Activated CD8-positive, alpha-beta memory T cell treated with anti-CD3 and anti-CD28 coated beads for 4 hours (primary cell): ENCODE measurements around the gene MAP4K1.
"Not testable (repeated sequence)": the region's sequence is repeated elsewhere in the genome, so short reads cannot be mapped to it uniquely, and the experiment has no call there.

Experiments used
- DNase-seq, 2 donors: peaks; one replicate each; pipeline ENCODE4 v3.0.0-alpha.2; 2020; ENCODE audit warnings: low read depth in 2 of 2

Gene MAP4K1

DNA sequence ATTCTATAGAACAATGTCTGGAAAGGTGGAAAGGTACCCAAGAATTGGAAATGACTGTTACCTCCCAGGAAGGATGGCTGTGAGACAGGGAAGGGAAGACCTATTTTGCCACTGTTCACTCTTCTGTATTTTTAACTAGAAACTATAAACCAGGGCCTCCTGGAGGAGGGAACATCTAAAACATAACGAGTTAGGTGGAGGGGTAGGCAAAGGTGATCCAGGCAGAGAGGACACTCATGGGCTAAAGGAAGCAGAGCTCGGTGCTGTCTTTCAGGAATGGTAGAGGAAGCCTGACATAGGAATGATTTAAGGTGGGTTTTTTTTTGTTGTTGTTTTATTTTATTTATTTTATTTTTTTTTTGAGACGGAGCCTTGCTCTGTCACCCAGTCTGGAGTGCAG is 7.1 kb upstream of the MAP4K1 start:
- no peak for DNase-seq

DNA sequence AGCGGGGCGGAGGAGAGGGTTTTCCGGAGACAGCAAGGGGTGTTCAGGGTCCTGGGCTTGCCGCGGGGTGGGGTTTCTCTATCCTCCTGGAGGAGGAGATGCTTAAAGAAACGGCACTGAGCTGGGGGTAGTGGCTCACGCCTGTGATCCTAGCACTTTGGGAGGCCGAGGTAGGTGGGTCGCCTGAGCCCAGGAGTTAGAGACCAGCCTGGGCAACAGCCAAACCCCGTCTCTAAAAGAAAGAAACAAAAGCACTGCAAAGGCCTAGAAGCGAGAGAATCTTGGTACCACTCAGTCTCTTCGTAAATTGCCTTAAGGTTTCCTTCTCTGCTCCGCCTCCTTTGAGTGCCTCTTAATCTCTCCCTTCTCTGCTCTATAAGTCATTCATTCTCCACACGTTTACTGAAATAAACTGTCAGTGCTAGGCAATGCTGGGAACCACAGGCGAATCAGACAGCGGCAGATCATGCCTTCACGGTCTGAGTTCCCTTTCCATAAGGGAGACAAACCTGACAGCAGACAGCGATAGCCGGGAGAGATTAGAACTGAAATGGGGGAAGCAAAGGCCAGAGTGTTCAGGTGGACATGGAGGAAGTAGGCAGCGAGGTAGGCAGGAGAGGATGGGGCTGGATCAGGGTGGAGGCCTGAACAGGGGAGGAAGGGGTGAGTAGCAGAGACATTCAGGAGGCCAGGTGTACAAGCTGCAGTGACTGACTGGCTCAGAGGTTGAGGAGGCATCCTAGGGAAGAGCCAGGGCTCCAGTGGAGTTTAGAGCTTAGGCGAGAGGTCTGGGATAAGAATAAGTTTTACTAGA is 1.8 kb upstream of the MAP4K1 start:
- no peak for DNase-seq

DNA sequence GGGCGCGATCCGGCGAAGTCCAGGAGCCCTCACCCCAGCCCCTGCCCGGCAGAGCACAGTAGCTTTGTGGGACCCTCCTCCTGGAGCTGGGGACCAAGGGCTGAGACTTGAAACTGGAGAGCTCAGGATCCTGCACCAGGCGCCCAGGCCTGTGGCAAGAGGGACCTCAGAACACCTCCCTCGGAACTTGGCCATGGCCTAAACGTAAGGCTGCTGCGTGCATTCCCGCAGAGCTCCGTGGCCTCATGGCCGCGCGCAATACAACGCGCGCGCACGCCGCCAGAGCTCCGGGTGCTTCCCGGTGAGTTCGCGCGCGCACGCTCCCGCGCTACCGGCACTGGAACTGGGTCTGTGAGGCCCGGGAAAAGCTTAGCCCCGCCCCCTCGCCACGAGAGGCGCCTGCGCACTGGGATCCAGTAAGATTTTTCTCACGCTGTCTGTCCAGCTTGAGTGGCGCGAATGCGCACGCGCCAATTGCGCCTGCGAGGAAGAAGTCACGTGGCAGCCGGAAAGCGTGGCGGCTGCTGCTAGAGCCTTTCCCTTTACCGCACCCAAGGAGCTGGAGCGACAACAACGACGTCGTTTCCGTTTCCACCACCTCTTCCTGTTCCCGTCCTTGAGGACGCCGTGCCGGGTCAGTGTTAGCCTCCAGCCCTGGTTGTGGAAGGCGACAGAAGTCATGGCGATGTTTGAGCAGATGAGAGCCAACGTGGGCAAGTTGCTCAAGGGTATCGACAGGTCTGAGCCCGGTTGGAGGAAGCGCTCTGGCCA is 1.0 kb upstream of the MAP4K1 start, which contains the start of gene EIF3K:
Gene EIF3K, plus strand, starts transcription at position 599 of the 771 bp plus-strand sequence. Its CDS starts 81 bp downstream, at position 680.
- DNase-seq = peak; percentile 92 to 94

DNA sequence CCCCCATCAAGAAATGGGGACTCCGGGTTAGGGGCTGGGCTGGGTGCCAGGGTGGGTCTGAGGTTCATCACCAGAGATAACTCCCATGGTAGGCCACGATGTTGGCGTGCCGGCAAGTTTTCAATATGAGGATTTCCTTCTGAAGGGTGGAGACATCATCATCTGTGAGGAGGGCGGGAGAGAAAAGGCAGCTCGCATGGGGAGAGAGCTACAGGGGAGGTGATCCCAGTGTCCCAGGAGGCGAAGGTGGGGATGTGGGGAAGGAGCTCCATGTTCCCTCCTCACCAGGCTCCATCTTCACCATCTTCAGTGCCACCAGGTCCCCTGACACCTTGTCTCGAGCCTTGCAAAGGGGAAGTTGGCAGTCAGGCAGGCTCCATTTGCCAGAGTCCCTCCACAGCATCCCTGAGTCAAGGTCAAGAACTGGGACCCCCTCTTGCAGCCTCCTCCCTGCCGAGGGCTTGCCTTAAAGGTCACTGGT is 430 bp downstream of the MAP4K1 start:
- DNase-seq = no peak

DNA sequence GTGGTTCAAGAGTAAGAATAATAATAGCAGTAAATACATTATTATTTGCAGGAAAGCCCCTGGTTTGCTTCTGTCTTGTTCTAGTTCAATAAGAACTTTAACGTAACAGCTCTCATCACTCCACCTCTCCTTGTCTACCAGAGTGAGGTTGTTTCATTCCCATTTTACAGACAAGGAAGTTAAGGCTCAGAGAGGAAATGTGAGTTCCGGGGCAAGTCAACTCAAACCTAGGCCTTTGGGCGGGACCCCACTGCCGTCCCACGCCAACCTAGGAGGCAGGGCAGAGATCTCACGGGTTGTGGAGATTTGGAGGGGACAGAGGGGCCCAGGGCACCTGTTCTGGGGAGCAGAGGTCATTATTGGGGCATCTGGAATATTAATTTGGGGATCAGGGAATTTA is 1.5 kb downstream of the MAP4K1 start:
- no peak for DNase-seq

DNA sequence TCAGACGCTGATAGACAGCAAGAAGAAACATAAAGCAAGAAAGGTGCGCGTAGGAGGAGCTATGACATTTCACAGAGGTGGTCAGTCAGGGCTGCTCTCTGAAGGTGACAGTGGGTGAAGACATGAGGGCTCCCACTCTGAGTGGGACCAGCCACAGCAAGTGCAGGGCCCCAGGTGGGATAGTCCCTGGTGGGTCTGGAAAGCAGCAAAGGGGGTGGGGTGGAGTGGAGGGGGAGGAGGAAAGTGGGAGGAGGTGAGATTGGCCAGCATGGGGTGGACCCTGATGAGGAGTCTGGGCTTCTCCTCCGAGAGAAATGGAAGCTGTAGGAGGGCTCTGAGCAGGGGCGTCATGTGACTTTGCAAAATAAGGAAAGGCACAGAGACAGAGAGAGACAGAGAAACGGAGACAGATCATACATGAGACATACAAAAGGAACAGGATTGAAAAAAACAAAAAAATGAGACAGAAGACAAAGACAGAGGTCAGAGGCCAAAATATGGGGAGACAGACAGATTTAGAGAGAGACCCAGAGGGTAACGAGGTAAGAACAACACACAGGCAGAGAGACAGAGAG is 2.7 kb downstream of the MAP4K1 start:
- no peak for DNase-seq

DNA sequence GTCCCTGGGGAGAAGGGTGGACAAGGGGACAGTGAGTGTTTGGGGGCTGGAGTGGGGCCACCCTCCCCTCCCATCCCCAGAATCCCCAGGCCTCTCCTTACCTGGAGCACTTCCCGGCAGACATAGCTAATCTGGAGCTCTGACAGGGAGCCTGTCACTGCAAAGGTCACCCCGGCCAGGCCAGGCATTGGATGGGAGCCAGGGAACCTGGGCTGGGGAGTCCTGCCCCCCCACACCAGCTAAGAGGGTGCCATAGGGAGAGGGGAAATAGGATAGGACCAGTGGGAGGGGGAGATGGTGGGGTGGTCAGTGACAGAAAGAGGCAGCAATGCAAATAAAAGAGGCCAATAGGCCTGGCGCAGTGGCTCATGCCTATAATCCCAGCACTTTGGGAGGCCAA is 3.5 kb downstream of the MAP4K1 start:
- no peak for DNase-seq

DNA sequence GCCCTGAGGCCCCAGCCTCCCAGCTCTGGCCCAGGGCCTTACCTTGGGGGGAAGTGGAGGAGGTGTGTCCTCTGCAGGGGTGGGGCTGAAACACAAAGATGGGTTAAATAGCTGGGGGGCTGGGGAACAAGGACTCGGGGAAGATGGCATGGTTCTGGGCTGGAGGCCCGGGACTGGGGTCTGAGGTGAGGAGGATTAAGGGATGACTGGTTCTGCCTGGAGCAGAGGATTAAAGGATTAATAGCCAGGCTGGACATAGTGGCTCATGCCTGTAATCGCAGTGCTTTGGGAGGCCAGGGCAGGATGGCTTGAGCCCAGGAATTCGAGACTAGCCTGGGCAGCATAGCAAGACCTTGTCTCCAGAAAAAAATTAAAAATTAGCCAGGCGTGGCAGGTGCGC is 11.6 kb downstream of the MAP4K1 start:
- DNase-seq = no peak

DNA sequence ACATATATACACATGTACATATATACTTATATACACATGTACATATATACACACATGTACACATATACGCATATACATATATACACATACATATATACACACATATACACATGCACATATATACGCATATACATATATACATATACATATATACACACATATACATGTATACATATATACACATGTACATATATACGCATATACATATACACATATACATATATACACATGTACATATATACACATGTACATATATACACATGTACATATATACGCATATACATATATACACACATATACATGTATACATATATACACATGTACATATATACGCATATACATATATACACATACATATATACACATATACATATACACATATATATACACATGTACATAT is 14.9 kb downstream of the MAP4K1 start:
- DNase-seq = not testable (repeated sequence)

DNA sequence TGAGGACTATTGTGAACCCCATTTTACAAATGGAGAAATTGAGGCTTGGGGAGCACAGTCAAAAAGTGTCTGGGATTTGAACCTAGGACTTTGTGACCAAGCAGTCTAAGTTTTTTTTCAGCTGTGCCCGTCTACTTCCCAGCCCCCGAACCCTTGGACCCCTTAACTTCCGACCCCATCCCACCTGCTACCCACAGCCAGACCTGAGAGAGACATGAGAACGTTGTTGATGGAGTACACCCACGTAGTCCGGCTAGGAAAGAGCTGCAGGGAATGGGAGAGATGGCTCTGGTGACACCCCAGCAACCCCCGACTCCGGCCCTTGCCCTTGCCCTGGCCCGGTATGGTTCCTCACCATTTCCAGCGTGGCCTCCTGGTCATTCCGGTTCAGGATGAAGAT is 18.0 kb downstream of the MAP4K1 start:
- DNase-seq = no peak

DNA sequence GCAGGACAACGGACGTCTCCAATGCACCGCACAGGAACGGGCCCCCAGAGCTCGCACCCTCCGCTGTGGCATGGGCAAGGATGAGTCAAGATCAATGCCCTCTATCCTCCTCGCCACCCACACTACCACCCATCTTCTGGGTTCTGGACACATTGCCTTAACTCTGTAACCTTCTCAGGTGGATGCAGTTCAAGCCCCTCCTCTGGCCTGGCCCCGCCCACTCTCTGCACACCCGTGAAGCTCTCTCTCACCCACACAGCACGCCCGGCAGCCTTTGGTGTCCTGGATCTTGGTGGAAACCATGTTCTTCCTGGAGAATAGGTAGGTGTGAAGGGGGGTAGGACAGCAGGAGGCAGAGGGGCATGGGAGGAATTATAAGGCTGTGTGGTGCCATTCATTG is 20.7 kb downstream of the MAP4K1 start:
- DNase-seq = no peak

DNA sequence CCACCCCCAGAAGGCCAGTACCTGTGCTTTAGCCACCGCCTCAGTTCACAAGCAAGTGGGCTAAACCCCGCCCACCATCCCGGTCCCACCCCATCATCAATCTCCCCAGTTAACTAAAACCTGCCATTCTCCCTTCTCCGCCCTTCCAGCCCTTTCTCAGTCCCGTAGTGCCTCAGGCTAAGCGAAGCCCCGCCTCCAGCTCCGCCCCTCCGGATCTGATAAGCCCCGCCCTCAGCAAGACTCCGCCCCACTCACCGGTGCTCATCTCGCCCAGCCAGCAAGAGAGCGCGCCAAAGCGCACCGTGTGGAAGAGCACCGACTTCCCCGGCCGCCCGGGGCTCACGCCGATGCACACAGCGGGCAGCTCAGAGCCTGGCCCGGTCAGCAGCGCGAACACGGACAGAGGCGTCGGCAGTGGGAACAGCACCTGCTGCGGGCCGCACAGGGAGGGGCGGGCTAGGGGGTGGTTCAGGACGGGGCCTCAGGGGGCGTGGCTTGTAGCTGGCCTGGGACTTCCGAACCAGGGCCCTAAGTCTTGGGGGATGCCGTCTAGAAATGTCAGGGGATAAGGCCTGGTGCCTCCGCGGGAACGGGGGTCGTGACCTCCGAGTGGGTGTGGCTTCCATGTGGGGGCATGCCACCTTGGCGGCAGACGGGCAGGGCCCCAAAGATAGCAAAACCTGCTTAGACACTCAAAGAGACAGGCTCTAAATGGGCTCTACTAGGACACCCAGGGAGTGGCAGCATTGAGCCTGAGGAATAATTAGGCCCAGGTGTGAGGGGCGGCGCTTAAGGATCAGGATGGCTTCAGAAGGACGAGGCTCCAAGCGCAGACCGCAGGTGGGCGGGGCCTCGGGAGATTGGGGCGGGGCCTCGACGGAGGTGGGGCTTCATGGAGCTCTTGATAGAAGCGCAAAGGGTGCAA is 21.4 kb downstream of the MAP4K1 start:
- DNase-seq = no peak

DNA sequence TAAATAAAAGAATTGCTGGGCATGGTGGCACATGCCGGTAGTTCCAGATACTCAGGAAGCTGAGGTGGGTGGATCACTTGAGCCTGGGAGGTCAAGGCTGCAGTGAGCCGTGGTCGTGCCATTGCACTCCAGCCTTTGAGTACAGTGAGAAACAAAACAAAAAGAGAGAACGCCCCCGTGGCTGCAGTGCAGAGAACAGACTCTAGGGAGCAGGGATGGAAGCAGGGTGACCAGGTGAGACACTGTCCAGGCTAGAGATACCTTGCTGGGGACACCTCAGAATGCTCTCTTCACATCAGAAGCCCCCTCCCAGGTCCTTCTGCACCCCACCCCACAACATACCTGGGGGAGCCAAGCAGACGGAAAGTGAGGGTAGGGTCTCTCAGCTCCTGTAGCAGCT is 24.8 kb downstream of the MAP4K1 start:
- DNase-seq = no peak

DNA sequence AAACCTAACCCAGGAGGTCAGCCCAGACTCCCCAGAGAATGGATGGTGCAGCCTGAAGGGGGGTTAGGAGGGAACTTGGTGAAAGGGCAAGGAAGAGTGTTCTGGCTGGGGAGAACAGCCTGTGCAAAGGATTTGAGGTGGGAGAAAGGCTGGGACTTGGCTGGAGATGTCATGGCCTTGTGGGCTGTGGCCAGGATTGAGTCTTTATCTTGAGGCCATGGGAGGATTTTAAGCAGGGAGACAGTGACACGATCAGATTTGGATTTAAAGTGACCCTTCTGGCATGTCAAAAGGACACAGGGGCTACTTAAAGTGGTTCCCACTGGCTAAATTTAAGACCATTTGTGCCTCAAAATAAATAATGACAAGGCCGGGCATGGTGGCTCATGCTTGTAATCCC is 29.7 kb downstream of the MAP4K1 start:
- no peak for DNase-seq

DNA sequence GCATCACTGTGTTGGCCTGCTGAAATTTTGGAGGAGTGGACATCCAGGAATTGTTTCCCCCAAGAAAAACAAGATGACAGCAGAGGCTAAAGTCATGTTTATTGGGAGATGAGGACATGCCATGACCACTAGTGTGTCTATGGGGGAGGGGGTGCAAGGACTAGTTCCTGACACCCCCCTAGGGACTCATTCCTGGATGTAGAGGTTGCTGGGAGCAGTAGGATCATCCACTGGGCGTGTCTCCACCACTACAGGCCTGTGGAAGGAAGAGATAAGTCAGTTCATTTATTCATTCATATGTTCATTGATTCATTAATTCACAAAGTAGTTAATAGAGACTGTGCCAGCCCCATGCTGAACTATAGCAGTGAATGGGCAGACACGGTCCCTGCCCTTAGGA is 30.2 kb downstream of the MAP4K1 start:
- DNase-seq = no peak

DNA sequence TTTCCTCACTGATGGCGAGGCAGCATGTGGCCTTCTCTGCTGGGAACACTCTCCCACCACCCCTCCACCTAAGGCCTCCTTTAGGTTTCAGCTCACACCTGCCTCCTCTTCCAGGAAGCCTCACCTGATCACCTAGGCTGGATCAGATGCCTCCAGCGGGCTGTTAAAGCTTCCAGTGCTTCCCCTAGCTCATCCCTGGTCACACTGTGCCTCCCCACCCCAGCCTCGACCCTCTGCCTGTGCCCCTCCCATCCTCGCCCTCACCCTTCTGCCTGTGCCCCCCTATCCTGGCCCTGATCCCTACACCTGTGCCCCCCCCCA is 33.8 kb downstream of the MAP4K1 start:
- no peak for DNase-seq

DNA sequence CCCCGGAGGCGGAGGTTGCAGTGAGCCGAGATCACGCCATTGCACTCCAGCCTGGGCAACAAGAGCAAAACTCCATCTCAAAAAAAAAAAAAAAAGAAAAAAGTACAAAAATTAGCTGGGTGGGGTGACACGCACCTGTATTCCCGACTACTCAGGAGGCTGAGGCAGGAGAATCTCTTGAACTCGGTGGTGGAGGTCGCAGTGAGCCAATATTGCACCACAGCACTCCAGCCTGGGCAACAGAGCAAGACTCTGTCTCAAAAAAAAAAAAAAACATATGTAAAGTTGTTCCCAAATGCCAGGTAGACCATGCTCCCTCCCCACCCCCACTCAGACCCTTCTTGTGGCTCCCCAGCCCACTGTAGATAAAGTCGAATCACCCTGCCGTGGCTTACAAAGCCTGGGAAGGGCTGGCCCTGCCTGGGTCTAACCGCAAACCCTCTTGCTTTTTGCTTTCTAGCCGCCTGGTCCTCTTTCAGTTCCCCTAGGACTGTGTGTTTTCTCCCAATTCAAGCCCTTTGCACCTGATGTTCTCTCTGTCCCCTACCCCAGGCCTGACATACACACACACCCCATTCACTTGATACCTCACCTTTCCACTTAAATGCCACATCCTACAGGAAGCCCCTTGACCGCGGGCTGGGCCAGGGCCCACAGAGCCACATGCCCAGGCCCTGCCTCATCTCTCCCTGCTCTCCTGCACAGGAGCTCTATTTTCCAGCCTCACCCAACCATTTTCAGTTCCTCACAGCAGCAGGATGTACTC is 34.4 kb downstream of the MAP4K1 start:
- no peak for DNase-seq

DNA sequence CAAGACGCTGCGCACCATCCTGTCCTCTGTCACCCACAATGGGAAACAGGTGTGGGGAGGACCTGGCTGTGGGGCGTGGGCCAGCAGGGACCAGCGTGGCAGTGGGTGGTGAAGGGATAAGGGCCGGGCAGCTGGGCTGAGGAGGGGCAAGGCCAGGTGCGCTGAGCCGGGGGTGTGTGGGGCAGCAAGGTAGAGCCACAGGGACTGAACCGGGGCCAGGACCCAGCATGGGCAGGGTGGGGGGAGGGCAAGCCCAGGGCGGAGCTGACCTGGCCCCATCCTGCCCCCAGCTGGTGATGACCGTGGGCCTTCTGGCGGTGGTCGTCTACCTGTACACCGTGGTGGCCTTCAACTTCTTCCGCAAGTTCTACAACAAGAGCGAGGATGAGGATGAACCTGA is 37.7 kb downstream of the MAP4K1 start:
- DNase-seq = no peak

DNA sequence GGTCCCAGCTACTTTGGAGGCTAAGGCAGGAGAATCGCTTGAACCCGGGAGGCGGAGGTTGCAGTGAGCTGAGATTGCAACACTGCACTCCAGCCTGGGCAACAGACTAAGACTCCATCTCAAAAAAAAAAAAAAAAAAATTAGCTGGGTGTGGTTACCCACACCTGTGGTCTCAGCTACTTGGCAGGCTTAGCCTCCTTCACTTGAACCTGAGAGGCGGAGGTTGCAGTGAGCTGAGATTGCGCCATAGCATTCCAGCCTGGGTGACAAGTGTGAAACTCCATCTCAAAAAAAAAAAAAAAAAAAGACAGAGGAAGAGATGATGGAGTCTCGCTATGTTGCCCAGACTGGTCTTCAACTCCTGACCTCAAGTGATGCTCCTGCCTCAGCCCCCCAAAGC is 38.4 kb downstream of the MAP4K1 start:
- not testable (repeated sequence) for DNase-seq

DNA sequence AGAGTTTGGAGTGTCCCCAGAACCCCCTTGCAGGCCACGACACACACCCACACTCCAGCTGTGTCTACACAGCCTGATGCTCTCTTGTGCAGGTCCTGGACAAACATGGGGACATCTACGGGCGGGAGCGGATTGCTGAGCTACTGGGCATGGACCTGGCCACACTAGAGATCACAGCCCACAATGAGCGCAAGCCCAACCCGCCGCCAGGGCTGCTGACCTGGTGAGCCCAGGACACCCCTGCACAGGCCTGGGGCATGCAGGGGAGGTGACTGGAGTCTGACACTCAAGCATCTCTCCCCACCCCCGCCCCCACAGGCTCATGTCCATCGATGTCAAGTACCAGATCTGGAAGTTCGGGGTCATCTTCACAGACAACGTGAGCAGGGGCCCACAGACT is 39.9 kb downstream of the MAP4K1 start:
- DNase-seq = no peak

DNA sequence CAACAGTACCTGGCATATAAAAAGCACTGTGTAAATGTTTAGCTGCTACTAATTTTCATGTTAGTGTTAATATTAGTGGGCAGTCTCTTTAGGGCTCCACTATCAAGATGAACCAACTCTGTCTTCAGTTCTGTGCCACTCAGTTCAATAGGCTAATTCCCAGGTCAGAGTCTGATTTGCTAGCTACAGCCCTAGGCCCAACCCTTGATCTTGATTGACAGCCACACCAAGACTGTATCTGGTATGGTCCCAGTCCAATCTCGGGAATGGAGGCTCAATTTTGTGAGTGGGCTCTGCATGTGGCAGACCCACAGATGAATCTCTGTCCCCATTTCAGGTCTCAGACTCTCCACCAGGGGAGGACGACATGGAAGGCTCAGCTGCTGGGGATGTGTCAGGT is 46.1 kb downstream of the MAP4K1 start:
- no peak for DNase-seq
